Activated T-helper 2 cell treated with anti-CD3 and anti-CD28 coated beads, Interferon-gamma antibody, Interleukin-2, Interleukin-4, amounts not matched to agents 10 μg/mL and 5 μg/mL and 100 μg/mL, durations not matched to agents 14 hours and 24 hours and 36 hours (primary cell): ENCODE results near the gene JDP2. TPM values are rescaled to one million over a fixed set of nuclear protein-coding genes. Genes with fewer than 3 reads are reported as not detected.

Experiments
- DNase-seq: peaks from one replicate; pipeline ENCODE4 v3.0.0; 2021; ENCODE audit warnings: low spot score
- H3K27ac Mint-ChIP-seq: one replicate; pipeline ENCODE4 v1.8.0; 2021; ENCODE audit warnings: mixed read lengths
- H3K27me3 Mint-ChIP-seq: one replicate; pipeline ENCODE4 v1.8.0; 2021; ENCODE audit warnings: low read depth, mixed read lengths
- H3K36me3 Mint-ChIP-seq: one replicate; pipeline ENCODE4 v1.8.0; 2021; ENCODE audit warnings: low read depth, mixed read lengths
- H3K4me1 Mint-ChIP-seq: one replicate; pipeline ENCODE4 v1.8.0; 2021; ENCODE audit warnings: low read depth, mixed read lengths
- H3K4me3 Mint-ChIP-seq: one replicate; pipeline ENCODE4 v1.8.0; 2021; ENCODE audit warnings: low read depth, mild to moderate bottlenecking, moderate library complexity, mixed read lengths
- H3K9me3 Mint-ChIP-seq: one replicate; pipeline ENCODE4 v1.8.0; 2021; ENCODE audit warnings: mixed read lengths
- intact Hi-C: fragments of 100-400 bp; cut with micrococcal nuclease; formaldehyde crosslinking; loops from one replicate; pipeline ENCODE4 v1.15.1; 2023
- total RNA-seq: library from RNA; stranded (reverse); gene quantifications from 2 replicates; pipeline ENCODE4 v1.2.3, GENCODE V29; 2022

The JDP2 gene
- total RNA-seq, 1 donor from 2014 or later, result 1.1 TPM

DNA sequence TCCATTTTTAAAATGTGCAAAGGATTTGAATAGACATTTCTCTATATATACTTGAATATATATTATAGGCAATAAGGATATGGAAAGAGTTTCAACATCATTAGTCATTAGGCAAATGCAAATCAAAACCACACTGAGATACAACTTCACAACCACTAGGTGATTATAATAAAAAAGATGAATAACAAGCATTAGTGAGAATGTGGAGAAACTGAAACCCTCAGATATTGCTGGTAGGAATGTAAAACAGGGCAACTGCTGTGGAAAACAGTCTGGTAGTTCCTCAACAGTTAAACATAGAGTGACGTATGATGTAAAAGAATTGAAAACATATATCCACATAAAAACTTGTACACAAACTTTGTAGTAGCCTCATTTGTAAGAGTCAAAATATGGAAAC, 82.7 kb downstream of the JDP2 start:
- Mint-ChIP-seq H3K36me3 (peaks cover 30% of the 10 kb centered on the region), H3K4me3 (no peak overlapping the region), H3K9me3 (peaks cover 61% of the 10 kb centered on the region), H3K4me1 (peaks cover 41% of the 10 kb centered on the region), H3K27ac (peak overlapping the region; percentile 49), H3K27me3 (no peaks in the 10 kb centered on the region)
- intact Hi-C loops, result no loop called here
- no peak for DNase-seq

DNA sequence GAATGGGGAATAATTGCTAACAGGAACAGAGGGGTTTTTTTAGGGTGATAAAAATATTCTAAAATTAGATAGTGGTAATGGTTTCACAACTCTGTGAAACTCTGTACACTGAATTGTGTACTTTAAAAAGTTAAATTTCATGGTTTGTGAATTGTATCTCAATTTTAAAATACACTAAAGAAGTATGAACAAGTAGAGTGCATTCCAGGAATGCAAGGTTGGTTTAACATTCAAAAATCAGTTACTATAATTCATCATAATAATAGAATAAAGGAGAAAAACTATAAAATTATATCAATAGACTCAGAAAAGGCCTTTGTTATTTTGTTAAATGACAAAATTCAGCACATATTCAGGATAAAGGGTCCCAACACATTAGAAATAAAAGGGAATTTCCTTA, 83.4 kb downstream of the JDP2 start:
- intact Hi-C loops, result no loop called here
- H3K4me3 Mint-ChIP-seq, result no peak overlapping the region
- H3K27ac Mint-ChIP-seq, result peak overlapping the region; percentile 49
- peaks cover 48% of the 10 kb centered on the region for H3K4me1 Mint-ChIP-seq
- peaks cover 55% of the 10 kb centered on the region for H3K9me3 Mint-ChIP-seq
- DNase-seq, result no peak
- H3K27me3 Mint-ChIP-seq, result no peaks in the 10 kb centered on the region
- peaks cover 30% of the 10 kb centered on the region for H3K36me3 Mint-ChIP-seq

DNA sequence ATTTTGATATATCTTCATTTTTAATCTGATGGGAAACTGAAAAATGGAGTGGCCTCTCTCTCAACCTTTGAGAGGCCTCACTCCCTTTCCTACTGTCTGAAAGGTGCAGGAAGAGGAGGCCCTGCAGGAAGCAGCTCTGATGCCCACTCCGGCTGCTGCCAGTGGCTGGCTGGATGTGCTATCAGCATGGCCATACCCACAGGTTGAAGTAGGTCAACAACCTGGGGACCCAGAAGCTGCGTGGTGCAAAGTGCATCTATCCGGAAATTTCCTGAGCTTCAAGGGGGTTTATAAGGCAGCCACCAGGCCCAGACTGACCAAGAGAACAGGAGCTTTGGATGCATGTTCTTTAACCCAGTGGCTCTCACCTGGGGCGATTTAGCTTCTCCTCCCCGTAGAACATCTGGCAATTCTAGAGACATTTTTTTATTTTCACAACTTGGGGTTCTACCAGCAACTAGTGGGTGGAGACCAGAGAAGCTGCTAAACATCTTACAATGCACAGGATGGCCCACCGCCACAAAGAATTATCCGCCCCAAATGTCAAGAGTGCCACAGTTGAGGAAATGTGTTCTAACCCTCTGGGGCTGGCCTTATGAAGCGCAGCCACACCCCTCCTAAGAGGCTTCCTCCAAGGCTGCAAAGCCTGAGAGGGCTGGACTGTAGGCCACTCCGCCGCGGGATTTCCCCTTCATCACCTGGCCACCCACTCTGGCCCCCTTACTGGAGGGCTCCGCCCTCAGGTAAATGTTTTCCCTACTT, 86.3 kb downstream of the JDP2 start:
- Mint-ChIP-seq H3K9me3 (peaks cover 32% of the 10 kb centered on the region), H3K27me3 (no peaks in the 10 kb centered on the region), H3K4me1 (peaks cover 49% of the 10 kb centered on the region), H3K27ac (no peak overlapping the region), H3K4me3 (no peak overlapping the region), H3K36me3 (peaks cover 22% of the 10 kb centered on the region)
- no peak for DNase-seq
- intact Hi-C loops, result no loop called here

- H3K9me3 Mint-ChIP-seq, result peaks cover 26% of the 10 kb centered on the region
- H3K27ac Mint-ChIP-seq, result peak overlapping the region; percentile 93
- intact Hi-C loops, result no loop called here
- no peak for DNase-seq
- peaks cover 19% of the 10 kb centered on the region for H3K36me3 Mint-ChIP-seq
- H3K4me1 Mint-ChIP-seq, result peaks cover 48% of the 10 kb centered on the region
- H3K4me3 Mint-ChIP-seq, result peak overlapping the region; percentile 80
- H3K27me3 Mint-ChIP-seq, result no peaks in the 10 kb centered on the region
Measured at GRCh38 chr14:75514673-75515628, 87.1 kb downstream of the JDP2 start.

DNA sequence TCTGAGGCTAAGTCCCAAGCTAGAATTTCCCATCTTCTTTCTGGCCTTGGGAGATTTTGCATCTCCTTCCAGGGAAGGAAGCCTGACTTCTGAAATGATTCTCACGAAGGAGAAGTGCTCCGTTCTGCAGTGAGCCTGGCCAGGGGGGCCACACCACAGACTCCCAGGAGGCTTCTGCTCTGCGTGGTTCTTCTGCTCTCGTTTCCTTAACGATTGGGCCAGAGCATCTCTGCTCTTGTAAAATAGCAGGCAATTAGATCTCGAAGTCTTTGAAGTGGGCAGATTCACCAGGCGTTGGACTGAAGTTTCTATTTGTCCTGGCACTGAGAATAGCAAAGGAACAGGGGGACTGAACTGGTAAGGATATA, 87.8 kb downstream of the JDP2 start:
- no peaks in the 10 kb centered on the region for H3K27me3 Mint-ChIP-seq
- H3K4me3 Mint-ChIP-seq, result peak overlapping the region; percentile 18
- H3K36me3 Mint-ChIP-seq, result peaks cover 15% of the 10 kb centered on the region
- peak overlapping the region; percentile 30 for H3K27ac Mint-ChIP-seq
- intact Hi-C loops, result no loop called here
- peaks cover 19% of the 10 kb centered on the region for H3K9me3 Mint-ChIP-seq
- DNase-seq, result no peak
- peaks cover 49% of the 10 kb centered on the region for H3K4me1 Mint-ChIP-seq

GRCh38 chr14:75518625-75519024, 90.8 kb downstream of the JDP2 start:
- no peak for DNase-seq
- H3K9me3 Mint-ChIP-seq, result no peaks in the 10 kb centered on the region
- intact Hi-C loops, result no loop called here
- H3K27ac Mint-ChIP-seq, result no peak overlapping the region
- no peak overlapping the region for H3K4me3 Mint-ChIP-seq
- no peaks in the 10 kb centered on the region for H3K27me3 Mint-ChIP-seq
- peaks cover 15% of the 10 kb centered on the region for H3K36me3 Mint-ChIP-seq
- H3K4me1 Mint-ChIP-seq, result peaks cover 59% of the 10 kb centered on the region

- intact Hi-C loops, result no loop called here
- Mint-ChIP-seq H3K36me3 (peaks cover 23% of the 10 kb centered on the region), H3K27me3 (no peaks in the 10 kb centered on the region)
Measured at GRCh38 chr14:75519394-75519793, 91.6 kb downstream of the JDP2 start.

GRCh38 chr14:75519826-75520728, 92.3 kb downstream of the JDP2 start:
- Mint-ChIP-seq H3K27ac (peak overlapping the region; percentile 99), H3K4me1 (peaks cover 63% of the 10 kb centered on the region), H3K9me3 (no peaks in the 10 kb centered on the region), H3K36me3 (peaks cover 30% of the 10 kb centered on the region), H3K27me3 (no peaks in the 10 kb centered on the region), H3K4me3 (no peak overlapping the region)
- intact Hi-C loops, result loop anchor here (5.0 kb wide), 1 partner anchor 33 kb away; no protein-coding TSS in a partner anchor
- no peak for DNase-seq

More at GRCh38 chr14:75519394-75519793, 91.6 kb downstream of the JDP2 start:
- no peak overlapping the region for H3K4me3 Mint-ChIP-seq
- no peak for DNase-seq
- H3K27ac Mint-ChIP-seq, result peak overlapping the region; percentile 99
- H3K4me1 Mint-ChIP-seq, result peaks cover 60% of the 10 kb centered on the region
- no peaks in the 10 kb centered on the region for H3K9me3 Mint-ChIP-seq

GRCh38 chr14:75520852-75521251, 93.0 kb downstream of the JDP2 start:
- Mint-ChIP-seq H3K27ac (peak overlapping the region; percentile 99), H3K4me3 (peak overlapping the region; percentile 18), H3K27me3 (no peaks in the 10 kb centered on the region), H3K4me1 (peaks cover 60% of the 10 kb centered on the region), H3K36me3 (peaks cover 38% of the 10 kb centered on the region), H3K9me3 (no peaks in the 10 kb centered on the region)
- no peak for DNase-seq
- intact Hi-C loops, result loop anchor here (5.0 kb wide), 1 partner anchor 34 kb away; no protein-coding TSS in a partner anchor

DNA sequence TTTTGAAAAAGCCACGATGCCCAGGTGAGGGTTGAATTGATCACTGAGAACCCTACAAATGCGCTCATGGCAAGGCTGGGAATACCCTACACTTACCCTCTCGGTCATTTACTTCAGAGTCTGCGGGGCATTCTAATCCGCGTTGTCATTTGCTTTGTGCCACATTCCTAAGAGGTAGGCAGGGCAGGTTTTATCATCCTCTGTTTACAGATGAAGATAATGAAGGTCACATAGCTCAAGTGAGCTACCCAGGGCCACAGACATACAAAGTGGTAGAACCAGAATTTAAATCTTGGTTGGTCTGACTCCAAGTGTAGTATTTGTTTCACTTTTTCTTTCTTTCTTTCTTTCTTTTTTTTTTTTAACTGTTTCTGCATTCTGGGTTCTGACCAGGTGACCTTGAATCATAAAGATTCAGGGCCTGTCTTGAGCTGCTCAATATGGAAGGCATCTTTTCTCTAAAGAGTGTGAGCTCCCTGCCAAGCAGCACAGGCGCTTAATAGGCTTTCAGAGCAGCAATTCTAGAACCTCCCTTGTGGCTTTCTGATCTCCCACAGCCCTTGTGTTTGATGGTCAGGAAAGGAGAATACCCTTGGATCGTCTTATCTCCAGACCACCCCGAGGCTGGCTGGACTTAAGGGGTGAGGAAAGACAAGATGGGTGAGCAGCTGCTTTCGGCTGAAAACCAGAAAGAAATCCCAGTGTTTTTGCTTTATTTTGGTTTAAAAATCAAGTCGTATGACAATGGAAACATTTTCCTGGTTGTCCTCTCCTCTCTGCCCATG, 93.8 kb downstream of the JDP2 start:
- DNase-seq, result no peak
- intact Hi-C loops, result loop anchor here (1.0 to 5.0 kb wide), 4 partner anchors 18 to 41 kb away; no protein-coding TSS in a partner anchor
- H3K4me1 Mint-ChIP-seq, result peaks cover 63% of the 10 kb centered on the region
- peaks cover 45% of the 10 kb centered on the region for H3K36me3 Mint-ChIP-seq
- no peaks in the 10 kb centered on the region for H3K9me3 Mint-ChIP-seq
- no peaks in the 10 kb centered on the region for H3K27me3 Mint-ChIP-seq
- peak overlapping the region; percentile 100 for H3K4me3 Mint-ChIP-seq
- peak overlapping the region; percentile 99 for H3K27ac Mint-ChIP-seq

DNA sequence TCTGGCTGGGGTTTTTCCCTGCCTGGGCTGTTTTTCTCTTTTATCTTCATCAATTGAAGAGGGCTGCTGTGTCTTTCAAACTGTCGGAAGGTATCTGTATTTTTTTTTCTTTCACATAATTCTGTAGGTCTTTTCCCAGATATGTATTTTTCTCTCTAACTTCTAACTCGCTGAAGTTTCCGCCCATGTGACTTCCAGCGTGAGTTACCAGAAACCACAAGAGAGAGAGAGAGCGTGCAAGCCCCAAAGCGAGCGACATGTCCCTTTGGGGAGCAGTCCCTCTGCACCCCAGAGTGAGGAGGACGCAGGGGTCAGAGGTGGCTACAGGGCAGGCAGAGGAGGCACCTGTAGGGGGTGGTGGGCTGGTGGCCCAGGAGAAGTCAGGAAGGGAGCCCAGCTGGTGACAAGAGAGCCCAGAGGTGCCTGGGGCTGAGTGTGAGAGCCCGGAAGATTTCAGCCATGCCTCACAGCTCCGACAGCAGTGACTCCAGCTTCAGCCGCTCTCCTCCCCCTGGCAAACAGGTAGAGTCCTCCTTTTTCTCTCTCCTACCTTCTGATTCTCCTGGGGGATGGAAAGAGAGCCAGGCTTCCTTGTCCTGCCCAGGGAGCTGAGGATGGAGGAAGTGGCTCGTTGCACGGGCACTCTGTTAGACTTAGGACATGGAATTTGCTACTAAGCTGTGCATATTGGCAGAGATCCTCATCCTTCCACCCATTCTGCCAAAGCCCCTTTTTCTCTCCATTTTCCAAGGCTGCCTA, 94.6 kb downstream of the JDP2 start, which contains the start of gene BATF:
Gene BATF, plus strand, starts transcription at position 246 of the 759 bp plus-strand sequence. Its CDS starts 214 bp downstream, at position 460.
- intact Hi-C loops, result loop anchor here (1.0 to 5.0 kb wide), 4 partner anchors 17 to 40 kb away; no protein-coding TSS in a partner anchor
- Mint-ChIP-seq H3K4me1 (peaks cover 66% of the 10 kb centered on the region), H3K27ac (peak within 1 kb of the TSS; percentile 99), H3K4me3 (peak within 1 kb of the TSS; percentile 100), H3K36me3 (peaks cover 52% of the 10 kb centered on the region), H3K27me3 (no peaks in the 10 kb centered on the region), H3K9me3 (no peaks in the 10 kb centered on the region)
- peak; percentile 76 for DNase-seq
